ENCODE results near the gene C11orf54. TPM values are rescaled to one million over a fixed set of nuclear protein-coding genes. Genes with fewer than 3 reads are reported as not detected.

The C11orf54 gene
- total RNA-seq, 1 donor from 2014 or later: 61.4 TPM

MicroRNAs within 50 kb of the gene (microRNA counts, 767-probe panel; counts per million panel counts)
- not detected for microRNA hsa-miR-1304-5p

Small RNAs within 50 kb of the gene (microRNA-seq; reads per million reads assigned to microRNA genes)
- gene MIR1304: 5.8 reads per million, percentile 25 among the genes with 10 or more reads in this experiment

Other genes with a start within 250 kb of the C11orf54 start
- 2.2 and 5.6 TPM in 2 replicates for gene SMCO4, start 198.3 kb upstream of the C11orf54 start, total RNA-seq
- gene CEP295, start 80.0 kb upstream of the C11orf54 start, total RNA-seq: 18.6 and 19.3 TPM in 2 replicates
- gene TAF1D, start 177 bp upstream of the C11orf54 start, total RNA-seq: 210 and 246 TPM in 2 replicates
- 27.9 and 35.7 TPM in 2 replicates for gene MED17, start 42.6 kb downstream of the C11orf54 start, total RNA-seq
- gene VSTM5, start 108.9 kb downstream of the C11orf54 start, total RNA-seq: not detected in 2 replicates